Neural cell (in vitro differentiated cells): ENCODE data around the gene SAYSD1. TPM values are rescaled to one million over a fixed set of nuclear protein-coding genes. Genes with fewer than 3 reads are reported as not detected.

Experiments
- H2AFZ ChIP-seq: fragments of 200-600, 300-800 bp; sonication (generic), shearing (Covaris generic); 2 replicates; pipeline ENCODE4 v1.6.0; 2014; ENCODE audit warnings: low read depth, mild to moderate bottlenecking, antibody characterized with exemption, low read length, moderate library complexity
- H3F3A ChIP-seq: fragments of 200-600 bp; shearing (Covaris generic); 2 replicates; pipeline ENCODE4 v1.6.1; 2016; ENCODE audit warnings: mild to moderate bottlenecking, moderate library complexity, mixed read lengths, antibody characterized with exemption, low read length; ENCODE audit not compliant: insufficient read depth, poor library complexity, severe bottlenecking
- H3K27ac ChIP-seq: fragments of 200-600, 300-800 bp; sonication (generic), shearing (Covaris generic); 2 replicates; pipeline ENCODE4 v1.5.1; 2014; ENCODE audit warnings: mild to moderate bottlenecking, low read length, moderate library complexity
- H3K27me3 ChIP-seq: fragments of 300-800, 200-600 bp; sonication (generic), shearing (Covaris generic); 2 replicates; pipeline ENCODE4 v1.6.0; 2014; ENCODE audit warnings: mild to moderate bottlenecking, low read depth, low read length, moderate library complexity; ENCODE audit not compliant: insufficient read depth
- H3K36me3 ChIP-seq: fragments of 300-800, 200-600 bp; sonication (generic), shearing (Covaris generic); 2 replicates; pipeline ENCODE4 v1.5.1; 2014; ENCODE audit warnings: mild to moderate bottlenecking, antibody characterized with exemption, low read length, moderate library complexity; ENCODE audit not compliant: insufficient read depth
- H3K4me2 ChIP-seq: fragments of 300-800, 200-600 bp; sonication (generic), shearing (Covaris generic); 2 replicates; pipeline ENCODE4 v1.6.0; 2014; ENCODE audit warnings: mild to moderate bottlenecking, low read length
- H3K4me3 ChIP-seq: fragments of 300-800, 200-600 bp; sonication (generic), shearing (Covaris generic); 2 replicates; pipeline ENCODE4 v1.5.1; 2014; ENCODE audit warnings: mild to moderate bottlenecking, low read length, moderate library complexity
- H3K79me2 ChIP-seq: fragments of 200-600 bp; shearing (Covaris generic); replicated peaks from 2 replicates; pipeline ENCODE4 v1.6.0; 2014; ENCODE audit warnings: mild to moderate bottlenecking, low read length, moderate library complexity; ENCODE audit not compliant: insufficient read depth
- H3K9ac ChIP-seq: fragments of 300-800, 200-600 bp; sonication (generic), shearing (Covaris generic); 2 replicates; pipeline ENCODE4 v1.6.1; 2016; ENCODE audit warnings: mild to moderate bottlenecking, low read length, mixed read lengths
- H3K9me2 ChIP-seq: fragments of 200-600 bp; shearing (Covaris generic); 2 replicates; pipeline ENCODE4 v1.6.1; 2016; ENCODE audit warnings: mild to moderate bottlenecking, low read length, mixed read lengths; ENCODE audit not compliant: insufficient read depth
- H3K9me3 ChIP-seq: fragments of 200-600, 300-800 bp; sonication (generic), shearing (Covaris generic); 2 replicates; pipeline ENCODE4 v1.6.1; 2016; ENCODE audit warnings: mild to moderate bottlenecking, mixed run types, low read length, moderate library complexity, mixed read lengths
- H4K20me1 ChIP-seq: fragments of 200-600 bp; shearing (Covaris generic); 2 replicates; pipeline ENCODE4 v1.6.1; 2016; ENCODE audit warnings: mild to moderate bottlenecking, mixed run types; ENCODE audit not compliant: insufficient read depth
- EP300 ChIP-seq: fragments of 450-650 bp; conservative IDR thresholded peaks from 2 replicates; pipeline ENCODE4 v1.6.1; 2014; ENCODE audit warnings: antibody characterized with exemption, mild to moderate bottlenecking, moderate library complexity; ENCODE audit not compliant: poor library complexity, severe bottlenecking
- EZH2 ChIP-seq: fragments of 200-600, 300-800 bp; shearing (Covaris generic), sonication (generic); IDR thresholded peaks from 2 replicates; pipeline ENCODE4 v1.6.1; 2014; ENCODE audit warnings: antibody characterized with exemption, low read length, borderline replicate concordance, mild to moderate bottlenecking; ENCODE audit not compliant: insufficient read depth, poor library complexity, severe bottlenecking
- MXI1 ChIP-seq: fragments of 450-650 bp; conservative IDR thresholded peaks from 2 replicates; pipeline ENCODE4 v1.6.1; 2014; ENCODE audit warnings: antibody characterized with exemption, mild to moderate bottlenecking; ENCODE audit not compliant: poor library complexity, severe bottlenecking
- POLR2AphosphoS5 ChIP-seq: IDR thresholded peaks from 2 replicates; pipeline ENCODE4 v1.6.1; 2012
- RAD21 ChIP-seq: fragments of 450-650 bp; conservative IDR thresholded peaks from 2 replicates; pipeline ENCODE4 v1.6.1; 2014; ENCODE audit warnings: antibody characterized with exemption, mild to moderate bottlenecking, moderate library complexity
- SMC3 ChIP-seq: fragments of 450-650 bp; conservative IDR thresholded peaks from 2 replicates; pipeline ENCODE4 v1.6.1; 2014; ENCODE audit warnings: antibody characterized with exemption, mild to moderate bottlenecking, moderate library complexity; ENCODE audit not compliant: poor library complexity
- TAF1 ChIP-seq: IDR thresholded peaks from 2 replicates; pipeline ENCODE4 v1.6.1; 2012; ENCODE audit warnings: low read depth
- polyA plus RNA-seq: library from polyadenylated mRNA; depleted of rRNA; stranded (reverse); fragments of >200 nt; gene quantifications from 2 replicates; pipeline ENCODE4 v1.2.3, GENCODE V29; 2014
- TF ChIP-seq, protein P1 (sequence below): fragments of 450-650 bp; IDR thresholded peaks from 2 replicates; pipeline ENCODE4 v1.5.1; 2014; ENCODE audit warnings: antibody characterized with exemption, mild to moderate bottlenecking, moderate library complexity; ENCODE audit not compliant: poor library complexity, severe bottlenecking
- TF ChIP-seq, protein P2 (sequence below): IDR thresholded peaks from 2 replicates; pipeline ENCODE4 v1.6.1; 2012; ENCODE audit warnings: borderline replicate concordance

SAYSD1 gene
- polyA plus RNA-seq, 1 donor from 2014 or later: 40.5 TPM

- H3K79me2 ChIP-seq: no peaks in the 10 kb centered on the region
- H3K9me2 ChIP-seq: no peaks in the 10 kb centered on the region
- H3K9ac ChIP-seq: no peak overlapping the region
- H3K27me3 ChIP-seq: no peaks in the 10 kb centered on the region
- no peaks in the 10 kb centered on the region for H4K20me1 ChIP-seq
- TF ChIP-seq MXI1 (no peak), TAF1 (no peak), EZH2 (no peak), EP300 (no peak), RAD21 (no peak), POLR2AphosphoS5 (no peak), SMC3 (no peak)
- TF ChIP-seq, protein P1, sequence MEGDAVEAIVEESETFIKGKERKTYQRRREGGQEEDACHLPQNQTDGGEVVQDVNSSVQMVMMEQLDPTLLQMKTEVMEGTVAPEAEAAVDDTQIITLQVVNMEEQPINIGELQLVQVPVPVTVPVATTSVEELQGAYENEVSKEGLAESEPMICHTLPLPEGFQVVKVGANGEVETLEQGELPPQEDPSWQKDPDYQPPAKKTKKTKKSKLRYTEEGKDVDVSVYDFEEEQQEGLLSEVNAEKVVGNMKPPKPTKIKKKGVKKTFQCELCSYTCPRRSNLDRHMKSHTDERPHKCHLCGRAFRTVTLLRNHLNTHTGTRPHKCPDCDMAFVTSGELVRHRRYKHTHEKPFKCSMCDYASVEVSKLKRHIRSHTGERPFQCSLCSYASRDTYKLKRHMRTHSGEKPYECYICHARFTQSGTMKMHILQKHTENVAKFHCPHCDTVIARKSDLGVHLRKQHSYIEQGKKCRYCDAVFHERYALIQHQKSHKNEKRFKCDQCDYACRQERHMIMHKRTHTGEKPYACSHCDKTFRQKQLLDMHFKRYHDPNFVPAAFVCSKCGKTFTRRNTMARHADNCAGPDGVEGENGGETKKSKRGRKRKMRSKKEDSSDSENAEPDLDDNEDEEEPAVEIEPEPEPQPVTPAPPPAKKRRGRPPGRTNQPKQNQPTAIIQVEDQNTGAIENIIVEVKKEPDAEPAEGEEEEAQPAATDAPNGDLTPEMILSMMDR: no peak
- TF ChIP-seq, protein P2, sequence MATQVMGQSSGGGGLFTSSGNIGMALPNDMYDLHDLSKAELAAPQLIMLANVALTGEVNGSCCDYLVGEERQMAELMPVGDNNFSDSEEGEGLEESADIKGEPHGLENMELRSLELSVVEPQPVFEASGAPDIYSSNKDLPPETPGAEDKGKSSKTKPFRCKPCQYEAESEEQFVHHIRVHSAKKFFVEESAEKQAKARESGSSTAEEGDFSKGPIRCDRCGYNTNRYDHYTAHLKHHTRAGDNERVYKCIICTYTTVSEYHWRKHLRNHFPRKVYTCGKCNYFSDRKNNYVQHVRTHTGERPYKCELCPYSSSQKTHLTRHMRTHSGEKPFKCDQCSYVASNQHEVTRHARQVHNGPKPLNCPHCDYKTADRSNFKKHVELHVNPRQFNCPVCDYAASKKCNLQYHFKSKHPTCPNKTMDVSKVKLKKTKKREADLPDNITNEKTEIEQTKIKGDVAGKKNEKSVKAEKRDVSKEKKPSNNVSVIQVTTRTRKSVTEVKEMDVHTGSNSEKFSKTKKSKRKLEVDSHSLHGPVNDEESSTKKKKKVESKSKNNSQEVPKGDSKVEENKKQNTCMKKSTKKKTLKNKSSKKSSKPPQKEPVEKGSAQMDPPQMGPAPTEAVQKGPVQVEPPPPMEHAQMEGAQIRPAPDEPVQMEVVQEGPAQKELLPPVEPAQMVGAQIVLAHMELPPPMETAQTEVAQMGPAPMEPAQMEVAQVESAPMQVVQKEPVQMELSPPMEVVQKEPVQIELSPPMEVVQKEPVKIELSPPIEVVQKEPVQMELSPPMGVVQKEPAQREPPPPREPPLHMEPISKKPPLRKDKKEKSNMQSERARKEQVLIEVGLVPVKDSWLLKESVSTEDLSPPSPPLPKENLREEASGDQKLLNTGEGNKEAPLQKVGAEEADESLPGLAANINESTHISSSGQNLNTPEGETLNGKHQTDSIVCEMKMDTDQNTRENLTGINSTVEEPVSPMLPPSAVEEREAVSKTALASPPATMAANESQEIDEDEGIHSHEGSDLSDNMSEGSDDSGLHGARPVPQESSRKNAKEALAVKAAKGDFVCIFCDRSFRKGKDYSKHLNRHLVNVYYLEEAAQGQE: no peak
- no peak overlapping the region for H3K4me3 ChIP-seq
- no peaks in the 10 kb centered on the region for H3F3A ChIP-seq
- no peaks in the 10 kb centered on the region for H3K9me3 ChIP-seq
- no peaks in the 10 kb centered on the region for H3K36me3 ChIP-seq
- no peak overlapping the region for H3K27ac ChIP-seq
- H3K4me2 ChIP-seq: no peak overlapping the region
- no peak overlapping the region for H2AFZ ChIP-seq
Measured at GRCh38 chr6:39083231-39083634, 31.8 kb downstream of the SAYSD1 start.

GRCh38 chr6:39082310-39082709 lies 32.7 kb downstream of the SAYSD1 start:
- H3K27me3 ChIP-seq: no peaks in the 10 kb centered on the region
- H2AFZ ChIP-seq: no peak overlapping the region
- TF ChIP-seq TAF1 (no peak), EP300 (no peak), RAD21 (no peak), EZH2 (no peak)
- TF ChIP-seq, protein P2: no peak
- TF ChIP-seq, protein P1: no peak
- H3K4me2 ChIP-seq: no peak overlapping the region
- H3K9me3 ChIP-seq: no peaks in the 10 kb centered on the region
- no peaks in the 10 kb centered on the region for H4K20me1 ChIP-seq
- H3K79me2 ChIP-seq: no peaks in the 10 kb centered on the region
- no peak overlapping the region for H3K4me3 ChIP-seq
- H3K36me3 ChIP-seq: no peaks in the 10 kb centered on the region
- no peaks in the 10 kb centered on the region for H3F3A ChIP-seq
- no peak overlapping the region for H3K27ac ChIP-seq
- no peak overlapping the region for H3K9ac ChIP-seq
- H3K9me2 ChIP-seq: no peaks in the 10 kb centered on the region
